ENCODE data around the gene BANK1.

DNA sequence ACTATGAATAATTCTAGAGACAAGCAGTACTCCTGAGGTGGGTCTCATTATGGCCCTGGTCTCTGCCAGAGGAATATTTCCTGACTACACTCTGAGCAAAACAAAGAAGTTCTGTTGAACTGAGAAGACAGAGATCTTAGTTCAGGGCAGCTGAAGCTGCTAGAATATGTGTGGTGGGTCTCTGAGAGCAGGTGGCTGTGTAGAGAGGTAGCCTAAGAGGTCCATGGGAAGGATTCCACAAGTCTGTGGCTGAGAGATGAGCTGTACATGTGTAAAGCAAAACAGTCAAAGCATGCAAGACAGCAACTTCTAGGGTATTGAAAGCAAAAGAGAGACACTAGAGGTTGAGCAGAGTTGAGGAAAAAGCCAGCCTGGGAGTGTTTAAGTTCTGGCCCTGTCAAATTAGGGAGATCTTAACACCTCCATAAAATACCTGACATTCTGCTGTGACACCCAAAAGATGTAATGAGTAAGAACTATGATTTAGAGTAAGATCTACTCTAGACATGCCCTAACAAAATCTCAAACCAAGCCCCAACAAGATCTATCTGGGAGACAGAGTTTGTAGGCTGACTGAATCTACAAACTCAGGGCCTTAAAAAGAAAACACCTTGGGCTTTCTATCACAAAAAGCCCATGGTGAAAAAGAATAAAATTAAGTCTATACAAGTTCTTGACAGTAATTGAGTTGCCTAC is 274.4 kb downstream of the BANK1 start:
- TF ChIP-seq, protein P1, sequence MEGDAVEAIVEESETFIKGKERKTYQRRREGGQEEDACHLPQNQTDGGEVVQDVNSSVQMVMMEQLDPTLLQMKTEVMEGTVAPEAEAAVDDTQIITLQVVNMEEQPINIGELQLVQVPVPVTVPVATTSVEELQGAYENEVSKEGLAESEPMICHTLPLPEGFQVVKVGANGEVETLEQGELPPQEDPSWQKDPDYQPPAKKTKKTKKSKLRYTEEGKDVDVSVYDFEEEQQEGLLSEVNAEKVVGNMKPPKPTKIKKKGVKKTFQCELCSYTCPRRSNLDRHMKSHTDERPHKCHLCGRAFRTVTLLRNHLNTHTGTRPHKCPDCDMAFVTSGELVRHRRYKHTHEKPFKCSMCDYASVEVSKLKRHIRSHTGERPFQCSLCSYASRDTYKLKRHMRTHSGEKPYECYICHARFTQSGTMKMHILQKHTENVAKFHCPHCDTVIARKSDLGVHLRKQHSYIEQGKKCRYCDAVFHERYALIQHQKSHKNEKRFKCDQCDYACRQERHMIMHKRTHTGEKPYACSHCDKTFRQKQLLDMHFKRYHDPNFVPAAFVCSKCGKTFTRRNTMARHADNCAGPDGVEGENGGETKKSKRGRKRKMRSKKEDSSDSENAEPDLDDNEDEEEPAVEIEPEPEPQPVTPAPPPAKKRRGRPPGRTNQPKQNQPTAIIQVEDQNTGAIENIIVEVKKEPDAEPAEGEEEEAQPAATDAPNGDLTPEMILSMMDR (IDR thresholded peaks at IDR 0.05): no peak
- TF ChIP-seq POLR2A (IDR thresholded peaks at IDR 0.05): no peak
